HG03558 (cell line): Measurements from ENCODE around the gene POMT2.

Experiments
- ATAC-seq: cut with Tn5 transposase; IDR thresholded peaks from one replicate; pipeline ENCODE4 v1.9.1; 2021; ENCODE audit warnings: moderate number of reproducible peaks; ENCODE audit not compliant: unreplicated experiment; ENCODE audit errors: extremely low read depth

Gene POMT2

DNA sequence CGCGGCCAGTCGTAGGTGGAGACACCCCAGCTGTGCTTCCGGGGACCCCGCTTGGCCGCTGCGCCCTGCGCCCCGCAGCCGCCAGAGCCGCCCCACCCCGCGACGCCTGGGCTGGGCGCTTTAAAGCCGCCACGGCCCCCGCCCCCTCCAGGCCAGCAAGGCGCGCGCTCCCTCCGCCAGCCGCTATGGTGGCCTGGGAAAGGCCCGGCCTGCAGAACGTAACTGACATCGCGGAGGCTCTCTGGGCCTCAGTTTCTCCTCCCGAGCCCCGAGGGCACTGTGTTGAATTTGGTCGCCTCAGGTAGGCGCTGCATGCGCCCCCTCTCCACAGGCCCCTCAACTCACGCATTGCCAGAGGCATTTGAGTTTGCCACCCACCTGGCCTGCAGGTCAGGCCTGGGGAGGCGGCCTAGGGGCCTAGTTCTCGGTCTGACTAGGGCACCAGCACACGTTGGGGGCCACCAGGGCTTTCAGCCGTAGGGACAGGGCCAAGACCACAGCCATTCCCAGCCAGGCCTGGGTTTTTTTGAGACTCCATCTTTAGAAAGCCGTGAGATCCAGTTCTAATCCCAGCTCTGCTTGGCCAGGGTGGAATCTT lies 49.5 kb downstream of the POMT2 start, which contains the start of gene NGB:
NGB (minus strand) TSS at position 94 of the 598 bp plus-strand sequence. CDS start 269 bp downstream, outside the sequence.
- no peak for ATAC-seq

DNA sequence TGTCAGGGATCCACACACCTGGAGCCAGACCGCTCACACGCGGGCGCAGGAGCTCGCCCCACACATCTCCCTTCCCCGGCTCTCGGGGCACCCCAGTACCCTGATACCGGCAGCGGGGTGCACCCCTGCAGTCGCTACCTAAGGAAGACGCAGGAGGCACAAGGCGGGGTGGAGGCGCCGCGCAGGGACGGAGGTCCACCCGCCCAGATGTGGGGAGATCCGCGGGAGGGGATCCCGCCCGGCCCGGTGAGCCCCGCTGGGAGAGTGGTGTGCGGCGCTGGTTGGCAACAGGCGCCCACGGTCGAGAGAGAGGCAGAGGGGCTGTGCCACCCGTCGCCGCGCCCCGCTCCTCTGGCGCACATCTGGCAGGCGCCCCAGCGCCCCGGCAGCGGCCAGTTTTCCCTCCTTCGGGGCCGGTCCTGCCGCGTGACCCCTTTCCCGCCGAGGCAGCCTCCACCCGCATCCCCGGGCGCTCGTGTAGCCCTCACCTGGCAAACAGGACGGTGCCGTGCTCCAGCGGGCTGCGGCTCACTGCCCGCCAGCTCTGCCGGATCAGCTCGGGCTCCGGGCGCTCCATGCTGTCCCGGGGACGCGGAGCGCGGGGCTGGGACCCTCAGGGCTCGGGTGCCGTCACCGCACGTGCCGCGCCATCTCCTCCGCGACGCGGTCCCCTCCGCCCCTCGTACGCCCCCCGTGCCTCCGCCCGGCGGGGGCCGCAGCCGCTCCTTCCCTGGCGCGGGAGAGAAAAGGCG lies 50.1 kb downstream of the POMT2 start:
- no peak for ATAC-seq

- no peak for ATAC-seq
Measured at GRCh38 chr14:77268989-77269600, 51.6 kb downstream of the POMT2 start.

DNA sequence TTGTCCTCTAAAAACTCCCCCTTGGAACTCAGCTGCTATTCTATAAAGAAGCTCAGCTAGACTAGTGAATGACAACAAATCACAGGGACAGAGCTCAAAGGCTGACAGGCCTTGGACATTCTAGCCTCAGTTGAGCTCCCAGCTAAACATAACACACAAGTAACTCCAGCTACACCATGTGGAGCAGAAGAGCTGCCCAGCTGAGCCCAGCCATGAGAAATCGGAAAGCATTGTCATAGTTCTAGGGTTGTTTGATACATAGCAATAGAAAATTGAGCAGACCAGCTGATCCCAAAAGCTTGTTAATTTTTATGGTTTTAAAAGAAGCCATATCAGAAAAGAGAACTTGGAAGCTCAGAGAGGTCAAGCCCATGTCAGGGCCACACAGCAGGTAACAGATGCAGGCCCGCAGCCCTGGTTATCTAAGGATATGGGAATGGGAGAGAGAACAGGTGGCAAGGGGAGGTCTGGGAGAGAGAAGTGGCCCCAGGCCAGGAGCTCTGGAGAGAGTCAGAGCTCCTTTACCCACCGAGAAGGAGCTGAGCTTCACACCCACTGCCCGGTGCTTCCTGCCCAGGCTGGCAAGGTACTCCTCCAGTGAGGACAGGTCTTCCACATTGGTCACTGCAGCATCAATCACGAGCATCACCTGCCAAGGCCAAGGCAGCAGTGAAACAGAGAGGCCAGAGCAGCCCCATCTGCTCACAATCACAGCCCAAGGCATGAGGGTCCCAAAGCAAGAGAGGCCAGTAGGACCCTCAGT lies 52.6 kb downstream of the POMT2 start:
- ATAC-seq = no peak

- no peak for ATAC-seq
Measured at GRCh38 chr14:77266336-77266735, 54.3 kb downstream of the POMT2 start.

DNA sequence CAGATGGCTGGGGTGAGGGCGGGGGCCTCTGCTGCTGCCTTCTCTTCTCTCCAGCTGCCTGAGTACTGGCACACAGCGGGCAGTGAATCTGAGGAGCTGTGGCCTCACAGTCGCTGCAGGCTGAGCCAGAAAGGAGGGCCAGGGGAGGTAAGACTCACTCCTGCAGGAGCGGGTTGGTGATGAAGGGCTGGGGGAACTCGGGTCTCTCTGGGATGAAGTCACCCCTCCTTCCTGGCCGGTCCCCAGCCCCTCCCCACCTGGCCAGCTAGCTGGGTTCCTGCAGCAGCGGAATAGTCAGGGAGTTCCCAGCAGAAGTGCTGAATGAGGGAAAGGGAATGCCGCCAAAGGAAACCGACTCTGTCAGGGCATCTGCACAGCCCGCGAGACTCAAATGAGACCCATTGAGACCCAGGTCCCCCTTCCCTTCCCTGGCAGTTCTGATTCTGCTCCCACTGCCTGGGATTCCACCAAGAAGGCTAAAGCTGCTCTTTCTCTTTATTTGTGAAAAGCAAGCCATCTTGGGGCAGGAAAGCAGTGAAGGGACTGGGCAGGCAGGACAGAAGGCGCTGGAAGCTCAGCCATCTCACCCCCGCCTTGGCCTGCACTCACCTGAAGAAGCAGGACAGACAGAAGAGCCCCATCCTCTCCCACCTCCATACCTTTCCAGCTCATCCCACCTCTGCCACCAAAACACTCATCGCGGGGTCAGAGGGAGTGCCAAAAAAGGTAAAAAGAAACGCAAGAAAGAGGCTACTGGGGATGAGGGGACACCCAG lies 54.9 kb downstream of the POMT2 start:
- no peak for ATAC-seq

GRCh38 chr14:77265187-77265515 lies 55.5 kb downstream of the POMT2 start:
- no peak for ATAC-seq

GRCh38 chr14:77264466-77265186 lies 56.1 kb downstream of the POMT2 start:
- no peak for ATAC-seq

DNA sequence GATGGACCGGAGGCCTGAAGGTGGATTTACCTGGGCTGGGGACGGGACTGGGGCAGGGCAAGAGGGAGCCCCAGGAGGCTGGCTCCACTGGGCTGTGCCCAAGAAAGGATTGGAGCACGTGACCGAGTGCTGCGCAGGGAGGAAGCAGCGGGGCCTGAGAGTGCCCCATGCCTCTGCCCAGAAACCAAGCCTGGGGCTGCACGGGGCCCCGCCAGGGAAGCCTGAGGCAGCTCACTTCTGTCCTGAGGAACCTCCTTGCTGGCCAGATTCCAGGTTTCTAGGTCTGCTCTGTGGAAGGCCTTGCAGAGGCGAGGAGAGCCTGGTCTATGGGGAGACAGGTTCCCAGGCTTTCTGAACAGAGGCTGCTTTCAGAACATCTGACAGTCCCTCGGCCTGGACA lies 60.1 kb downstream of the POMT2 start:
- ATAC-seq = no peak

- no peak for ATAC-seq
Measured at GRCh38 chr14:77260199-77260598, 60.5 kb downstream of the POMT2 start.

GRCh38 chr14:77259025-77259715 lies 61.5 kb downstream of the POMT2 start:
- no peak for ATAC-seq

DNA sequence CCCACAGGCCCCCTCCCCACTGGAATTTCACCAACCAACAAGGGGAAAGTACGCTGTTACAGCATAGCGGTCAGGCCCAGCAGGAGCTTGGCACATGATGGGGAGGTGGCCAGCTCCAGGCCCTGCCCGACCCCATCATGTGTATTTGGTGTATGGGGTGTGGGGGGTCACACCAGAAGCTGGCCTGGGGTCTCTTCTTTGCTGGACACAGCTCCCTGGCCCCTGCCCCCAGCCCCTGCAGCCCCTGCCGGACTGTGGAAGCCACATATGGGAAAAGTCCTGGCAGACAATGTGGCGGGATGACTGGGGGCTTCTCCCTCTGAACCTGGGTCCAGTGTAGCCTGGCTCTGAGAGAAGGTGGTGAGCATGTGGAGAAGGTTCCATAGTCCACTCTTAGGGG lies 62.1 kb downstream of the POMT2 start:
- no peak for ATAC-seq

GRCh38 chr14:77257700-77258099 lies 63.0 kb downstream of the POMT2 start:
- no peak for ATAC-seq

DNA sequence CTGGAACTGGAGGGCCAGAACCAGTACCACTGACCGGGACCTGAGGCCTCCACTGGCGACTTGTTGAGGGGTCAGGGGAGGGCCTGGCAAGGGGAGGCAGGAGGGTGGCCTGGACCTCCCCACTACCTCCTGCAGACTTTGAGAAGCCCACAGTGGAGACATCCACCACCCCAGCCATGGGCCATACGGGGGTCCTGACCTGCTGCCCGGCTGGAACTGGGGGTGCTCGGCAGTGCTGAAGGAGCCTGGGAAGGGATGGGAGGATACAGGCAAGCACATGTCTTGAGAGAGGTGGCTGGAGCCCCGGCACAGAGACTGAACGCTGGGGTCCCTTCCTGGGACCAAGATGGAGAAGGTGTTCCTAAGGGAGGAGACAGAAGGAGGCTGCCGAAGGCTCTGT lies 64.0 kb downstream of the POMT2 start:
- no peak for ATAC-seq

GRCh38 chr14:77253333-77254190 lies 67.1 kb downstream of the POMT2 start:
- ATAC-seq = no peak

DNA sequence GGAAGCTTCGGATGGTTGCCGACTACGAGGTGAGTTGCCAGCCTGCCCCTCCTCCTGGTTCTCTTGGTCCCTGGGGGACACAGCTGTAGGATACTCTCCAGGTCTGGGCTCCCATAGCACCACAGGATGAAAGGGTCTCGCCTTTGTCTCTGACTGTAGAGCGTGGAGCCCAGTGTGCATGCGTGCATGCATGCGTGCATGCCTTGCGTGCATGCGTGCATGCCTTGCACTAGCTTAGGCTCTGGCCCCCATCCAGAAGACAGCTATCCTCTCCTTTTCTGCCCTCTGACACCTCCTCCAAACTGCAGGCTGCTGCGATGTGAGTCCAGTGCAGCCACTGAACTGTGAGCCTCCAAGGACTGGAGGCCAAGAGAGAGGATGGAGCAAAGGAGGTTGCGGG lies 68.8 kb downstream of the POMT2 start:
- no peak for ATAC-seq

DNA sequence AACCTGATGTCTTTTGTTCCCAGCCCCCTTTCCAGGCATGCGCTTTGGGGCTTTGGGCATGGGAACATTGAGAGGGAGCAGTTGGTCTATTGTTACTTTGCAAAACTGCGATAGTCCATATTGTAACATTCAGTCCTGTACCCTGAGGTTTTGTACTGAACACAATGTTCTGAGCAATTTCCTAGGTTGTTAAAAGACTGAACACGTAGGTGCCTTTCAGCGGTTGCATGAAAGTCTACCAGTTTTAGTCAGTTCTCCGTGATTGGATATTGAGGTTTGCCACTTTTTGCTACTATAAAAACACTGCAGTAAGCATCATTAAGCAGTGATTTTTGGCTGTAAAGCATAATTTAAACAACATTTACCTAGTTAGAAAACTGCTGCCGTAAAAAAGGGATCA lies 69.8 kb downstream of the POMT2 start:
- no peak for ATAC-seq

DNA sequence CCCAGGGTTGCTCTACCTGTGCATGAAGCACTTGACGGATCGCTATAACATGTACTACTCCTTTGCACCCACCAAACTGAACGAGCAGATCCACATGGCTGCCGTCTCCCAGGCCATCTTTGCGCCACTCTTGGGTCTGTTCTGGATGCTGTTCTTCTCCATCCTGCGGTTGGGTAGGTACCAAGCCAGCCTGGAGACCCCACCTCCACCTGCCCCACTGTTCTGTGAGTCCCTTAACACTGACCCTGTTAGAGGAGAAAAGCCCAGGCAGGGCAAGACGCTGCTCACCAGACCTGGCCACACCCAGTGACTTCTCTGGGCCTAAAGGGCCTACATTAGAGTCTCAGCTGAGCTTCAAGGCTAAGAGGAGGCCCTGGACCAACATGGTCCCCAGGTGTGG lies 71.4 kb downstream of the POMT2 start:
- ATAC-seq = no peak
